Kidney (tissue), 14 donors: ENCODE data around the gene EEF1AKMT1. TPM values are rescaled to one million over a fixed set of nuclear protein-coding genes. Genes with fewer than 3 reads are reported as not detected.

Source experiments
- DNase-seq, 5 donors: peaks; one replicate each; pipeline ENCODE4 v3.0.0-alpha.2; 2013 to 2020
- FAIRE-seq: peaks from 2 replicates; lab custom pipeline; 2012; peaks lifted over from hg19 to GRCh38; lab: Jason Lieb, UNC
- H3K27ac ChIP-seq, 2 donors: one replicate each; pipeline ENCODE4 v1.7.0; 2013; ENCODE audit warnings: low read depth in 2 of 2, low read length in 2 of 2, inconsistent platforms in 1 of 2
- H3K27me3 ChIP-seq: one replicate; pipeline ENCODE4 v1.7.1; 2013; ENCODE audit warnings: low read length, inconsistent platforms; ENCODE audit not compliant: control insufficient read depth, insufficient read depth
- H3K36me3 ChIP-seq, 3 donors: one replicate each; pipeline versions ENCODE4 v1.7.0 to v1.7.1; 2013; ENCODE audit warnings: low read length in 3 of 3, control low read depth in 1 of 3, inconsistent platforms in 1 of 3; ENCODE audit not compliant: insufficient read depth in 3 of 3, control insufficient read depth in 2 of 3
- H3K4me1 ChIP-seq, 3 donors: one replicate each; pipeline versions ENCODE4 v1.7.0 to v1.7.1; 2013; ENCODE audit warnings: low read length in 3 of 3, inconsistent platforms in 1 of 3, low read depth in 1 of 3; ENCODE audit not compliant: control insufficient read depth in 2 of 3, insufficient read depth in 2 of 3
- H3K4me3 ChIP-seq, 3 donors: one replicate each; pipeline versions ENCODE4 v1.7.0 to v1.8.1; 2013; ENCODE audit warnings: low read length in 3 of 3, control low read depth in 1 of 3, inconsistent platforms in 1 of 3
- H3K9ac ChIP-seq, 3 donors: one replicate each; pipeline versions ENCODE4 v1.7.0 to v1.7.1; 2013; ENCODE audit warnings: low read length in 3 of 3, control low read depth in 1 of 3, inconsistent platforms in 1 of 3
- H3K9me3 ChIP-seq, 3 donors: one replicate each; pipeline versions ENCODE4 v1.7.0 to v1.7.1; 2013; ENCODE audit warnings: low read length in 3 of 3, control low read depth in 1 of 3, inconsistent platforms in 1 of 3; ENCODE audit not compliant: control insufficient read depth in 2 of 3, insufficient read depth in 1 of 3
- CTCF ChIP-seq: IDR thresholded peaks from 3 replicates; pipeline ENCODE4 v1.5.1; 2012; ENCODE audit warnings: mild to moderate bottlenecking, moderate library complexity, borderline replicate concordance; ENCODE audit not compliant: insufficient read depth; ENCODE audit errors: extremely low read depth
- intact Hi-C: fragments of 100-400 bp; cut with DNase I; formaldehyde crosslinking; loops from one replicate; pipeline ENCODE4 v1.11.1; 2022
- polyA plus RNA-seq: library from polyadenylated mRNA; stranded (reverse); fragments of 350-450 nt; fragmentation: Illumina TruSeq; extraction: RNeasy Lipid Tissue Mini Kit (QIAGEN cat#74804); gene quantifications from one replicate; pipeline ENCODE4 v1.2.3, GENCODE V29; 2014; ENCODE audit warnings: low read depth, low replicate concordance; ENCODE audit not compliant: insufficient read depth
- total RNA-seq: library from RNA; stranded (reverse); fragmentation: NEBNext Ultra II Directional; extraction: Animal tissue kit (Norgen Biotek cat#: 25700); gene quantifications from one replicate; pipeline ENCODE4 v1.2.1, GENCODE V29; 2021
- donor health status: control.
- donor health status: control.
- donor health status: control.
- donor health status: control.
- donor health status: control.
- donor health status: DM: yes; HTN: yes; CAD: no.
- donor health status: Normal renal cell carcinoma (clear cell type).

Gene EEF1AKMT1
- total and polyA plus RNA-seq, 2 donors from 2014 or later, result 10.7 to 16.6 TPM

GRCh38 chr13:20812890-20813289 is 39.1 kb upstream of the EEF1AKMT1 start:
- no peaks in the 10 kb centered on the region for H3K9me3 ChIP-seq
- H3K4me1 ChIP-seq, result no peaks in the 10 kb centered on the region
- DNase-seq (no peak), FAIRE-seq (no peak)
- H3K36me3 ChIP-seq, result peaks cover 2 to 17% (median 9%) of the 10 kb centered on the region in 3 donors
- no peak overlapping the region for H3K9ac ChIP-seq
- no peak overlapping the region for H3K27ac ChIP-seq
- TF ChIP-seq CTCF, result no peak
- intact Hi-C loops, result no loop called here
- H3K27me3 ChIP-seq, result no peaks in the 10 kb centered on the region
- no peak overlapping the region for H3K4me3 ChIP-seq

- intact Hi-C loops, result no loop called here
- peaks cover 2 to 26% (median 14%) of the 10 kb centered on the region in 3 donors for H3K36me3 ChIP-seq
- H3K9me3 ChIP-seq, result no peaks in the 10 kb centered on the region
- TF ChIP-seq CTCF, result no peak
- H3K27ac ChIP-seq, result no peak overlapping the region
- no peak for FAIRE-seq
- no peak overlapping the region for H3K9ac ChIP-seq
- H3K4me1 ChIP-seq, result no peaks in the 10 kb centered on the region
- no peaks in the 10 kb centered on the region for H3K27me3 ChIP-seq
- no peak overlapping the region for H3K4me3 ChIP-seq
- DNase-seq, result no peak
Observed at GRCh38 chr13:20810808-20811207, 37.0 kb upstream of the EEF1AKMT1 start.

GRCh38 chr13:20808874-20809273 is 35.1 kb upstream of the EEF1AKMT1 start:
- no peak for FAIRE-seq
- Histone ChIP-seq H3K4me3 (no peak overlapping the region), H3K4me1 (no peaks in the 10 kb centered on the region), H3K27ac (no peak overlapping the region), H3K27me3 (no peaks in the 10 kb centered on the region), H3K36me3 (peaks cover 2 to 26% (median 14%) of the 10 kb centered on the region in 3 donors), H3K9me3 (no peaks in the 10 kb centered on the region), H3K9ac (no peak overlapping the region)
- intact Hi-C loops, result no loop called here
- TF ChIP-seq CTCF, result no peak
- no peak for DNase-seq
